Right lobe of liver (tissue), 6 donors: Measurements from ENCODE around the gene TMEM200A. TPM values are rescaled to one million over a fixed set of nuclear protein-coding genes. Genes with fewer than 3 reads are reported as not detected.

ENCODE experiments used
- ATAC-seq, 4 donors: fragments of 200-7000 bp; cut with Tn5 transposase; one replicate each; pipeline ENCODE4 v1.9.1; 2020; ENCODE audit warnings: mild to moderate bottlenecking in 4 of 4, moderate library complexity in 4 of 4
- DNase-seq, 3 donors: peaks; one replicate each; pipeline ENCODE4 v3.0.0-alpha.2; 2020
- H3K27ac ChIP-seq, 3 donors: fragments of 200-600 bp; one replicate each; pipeline ENCODE4 v1.8.0; 2022
- H3K27me3 ChIP-seq, 2 donors: fragments of 200-600 bp; one replicate each; pipeline ENCODE4 v1.8.0; 2022
- H3K36me3 ChIP-seq, 4 donors: fragments of 200-600 bp; sonication (generic) in 1 of 4; one replicate each; pipeline versions ENCODE4 v1.5.1 to v1.8.0; 2017 to 2022; ENCODE audit warnings: control low read depth in 1 of 4
- H3K4me1 ChIP-seq, 4 donors: fragments of 200-600 bp; sonication (generic) in 1 of 4; one replicate each; pipeline versions ENCODE4 v1.5.1 to v1.8.0; 2017 to 2022; ENCODE audit warnings: control low read depth in 1 of 4
- H3K4me3 ChIP-seq, 3 donors: fragments of 200-600 bp; one replicate each; pipeline ENCODE4 v1.8.0; 2022
- H3K9me3 ChIP-seq, 4 donors: fragments of 200-600 bp; sonication (generic) in 1 of 4; one replicate each; pipeline versions ENCODE4 v1.5.1 to v1.8.0; 2017 to 2022; ENCODE audit warnings: control low read depth in 1 of 4
- POLR2A ChIP-seq: fragments of 450-650 bp; IDR thresholded peaks from one replicate; pipeline ENCODE4 v1.6.1; 2017; ENCODE audit warnings: antibody characterized with exemption, mild to moderate bottlenecking
- WGBS: methylation state at CpG from one replicate; pipeline ENCODE4 v1.1.6; 2018; ENCODE audit warnings: low coverage, low lambda C conversion rate; ENCODE audit not compliant: insufficient coverage; ENCODE audit errors: missing lambda C conversion rate; 5-methylcytosine and 5-hydroxymethylcytosine counted together
- intact Hi-C, 2 donors: fragments of 100-400 bp; cut with DNase I; formaldehyde crosslinking; loops; one replicate each; pipeline versions ENCODE4 v1.11.2 to v1.14.1; 2022
- total RNA-seq, 6 experiments: library from RNA; depleted of rRNA in 2 of 6; stranded (reverse); fragments of >200 nt in 2 of 6; fragmentation: NEBNext Ultra II Directional in 3 of 6; extraction: Animal tissue kit (Norgen Biotek cat#: 25700) in 3 of 6; gene quantifications; one replicate each; pipeline versions ENCODE4 v1.1.0 to v1.2.4, GENCODE V29; 2016 to 2023
- TF ChIP-seq, protein P1 (sequence below), 4 donors: fragments of 200-600 bp in 3 of 4; fragments of 450-650 bp in 1 of 4; IDR thresholded peaks; one replicate each; pipeline versions ENCODE4 v1.5.1 to v1.8.0; 2016 to 2022; ENCODE audit warnings: antibody characterized with exemption in 4 of 4, mild to moderate bottlenecking in 2 of 4
- donor health status: DM: no; HTN: yes; CAD: no.
- donor health status: DM: no; HTN: no; CAD: no.
- donor health status: DM: no; HTN: no; CAD: no.
- donor health status: DM: no; HTN: yes; CAD: no.
- donor health status: DM: no; HTN: yes; CAD: no.

Gene TMEM200A
- total RNA-seq, 6 experiments from 2014 or later, result 0.18 to 1.5 (median 0.31) TPM; not detected in 3

DNA sequence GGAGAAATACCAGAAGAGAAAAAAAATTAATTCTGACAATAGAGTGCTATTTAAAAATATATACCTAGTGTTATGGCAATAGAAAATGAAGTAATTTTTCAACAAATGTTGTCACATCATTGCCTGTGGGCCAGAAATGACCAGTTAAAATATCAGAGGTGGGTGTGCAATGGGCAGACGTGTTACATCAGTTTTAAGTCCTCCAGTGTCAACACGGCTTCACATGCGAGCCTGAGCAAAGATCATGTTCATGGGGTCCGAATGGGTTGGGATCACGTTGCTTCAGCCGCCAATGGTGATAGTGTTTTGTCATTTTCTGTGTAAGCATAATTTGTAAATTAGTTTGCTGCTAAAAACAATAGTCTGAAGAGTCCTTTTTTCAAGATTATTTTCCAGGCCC is 27.5 kb downstream of the TMEM200A start:
- intact Hi-C loops, result no loop called here
- Histone ChIP-seq H3K27me3 (no peaks in the 10 kb centered on the region), H3K27ac (no peak overlapping the region), H3K36me3 (no peaks in the 10 kb centered on the region), H3K4me3 (no peak overlapping the region), H3K4me1 (no peaks in the 10 kb centered on the region), H3K9me3 (no peaks in the 10 kb centered on the region)
- no peak for TF ChIP-seq POLR2A
- TF ChIP-seq, protein P1, sequence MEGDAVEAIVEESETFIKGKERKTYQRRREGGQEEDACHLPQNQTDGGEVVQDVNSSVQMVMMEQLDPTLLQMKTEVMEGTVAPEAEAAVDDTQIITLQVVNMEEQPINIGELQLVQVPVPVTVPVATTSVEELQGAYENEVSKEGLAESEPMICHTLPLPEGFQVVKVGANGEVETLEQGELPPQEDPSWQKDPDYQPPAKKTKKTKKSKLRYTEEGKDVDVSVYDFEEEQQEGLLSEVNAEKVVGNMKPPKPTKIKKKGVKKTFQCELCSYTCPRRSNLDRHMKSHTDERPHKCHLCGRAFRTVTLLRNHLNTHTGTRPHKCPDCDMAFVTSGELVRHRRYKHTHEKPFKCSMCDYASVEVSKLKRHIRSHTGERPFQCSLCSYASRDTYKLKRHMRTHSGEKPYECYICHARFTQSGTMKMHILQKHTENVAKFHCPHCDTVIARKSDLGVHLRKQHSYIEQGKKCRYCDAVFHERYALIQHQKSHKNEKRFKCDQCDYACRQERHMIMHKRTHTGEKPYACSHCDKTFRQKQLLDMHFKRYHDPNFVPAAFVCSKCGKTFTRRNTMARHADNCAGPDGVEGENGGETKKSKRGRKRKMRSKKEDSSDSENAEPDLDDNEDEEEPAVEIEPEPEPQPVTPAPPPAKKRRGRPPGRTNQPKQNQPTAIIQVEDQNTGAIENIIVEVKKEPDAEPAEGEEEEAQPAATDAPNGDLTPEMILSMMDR (IDR thresholded peaks at IDR 0.05), result no peak
- DNase-seq (no peak), ATAC-seq (no peak)
- 59% methylated on average over 6 of the region's 6 CpGs for WGBS

DNA sequence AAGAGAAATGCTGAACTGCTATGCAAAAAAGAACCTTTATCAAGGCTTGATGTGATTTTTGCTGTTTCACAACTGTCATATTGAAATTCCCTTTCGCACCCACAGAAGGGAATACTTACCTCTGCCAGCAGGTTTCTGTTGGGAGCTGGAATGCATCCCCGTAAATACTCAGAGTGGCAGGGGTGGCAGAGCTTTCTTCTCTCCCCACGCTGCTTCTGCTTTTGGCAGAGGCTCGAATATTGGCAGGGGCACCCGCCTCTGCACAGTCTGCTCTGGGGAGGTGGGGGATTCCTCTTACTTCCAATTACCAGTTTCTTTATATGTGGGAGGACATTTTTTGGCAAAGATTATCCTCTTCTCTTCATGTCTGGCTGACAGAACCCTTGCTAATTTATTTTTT is 28.4 kb downstream of the TMEM200A start:
- H3K4me1 ChIP-seq, result no peaks in the 10 kb centered on the region
- 44% methylated on average over 3 of the region's 5 CpGs for WGBS
- H3K27me3 ChIP-seq, result no peaks in the 10 kb centered on the region
- DNase-seq (no peak), ATAC-seq (no peak)
- H3K36me3 ChIP-seq, result no peaks in the 10 kb centered on the region
- H3K4me3 ChIP-seq, result no peak overlapping the region
- no peaks in the 10 kb centered on the region for H3K9me3 ChIP-seq
- TF ChIP-seq, protein P1 (IDR thresholded peaks at IDR 0.05), result no peak
- TF ChIP-seq POLR2A, result no peak
- intact Hi-C loops, result no loop called here
- H3K27ac ChIP-seq, result no peak overlapping the region

DNA sequence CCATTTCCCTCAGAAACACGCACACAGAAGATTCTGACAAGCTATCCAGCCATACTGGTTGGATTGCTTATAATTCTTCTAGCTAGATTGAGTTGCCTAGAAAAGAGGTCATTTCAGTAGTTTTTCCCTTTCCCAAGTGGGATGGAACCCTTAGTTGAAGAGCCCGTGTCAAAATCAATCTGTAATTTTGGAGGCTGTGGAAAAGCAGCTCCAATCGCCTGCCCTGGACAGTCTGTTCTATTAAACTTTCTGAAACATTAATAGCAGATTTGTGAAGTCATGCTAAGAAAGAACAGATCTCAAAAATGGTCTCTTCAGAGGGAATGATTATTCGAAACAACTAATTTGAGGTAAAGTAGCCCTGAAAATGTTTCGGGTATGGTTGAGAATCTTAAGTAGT is 29.3 kb downstream of the TMEM200A start:
- no peaks in the 10 kb centered on the region for H3K27me3 ChIP-seq
- no peak overlapping the region for H3K4me3 ChIP-seq
- no peak for TF ChIP-seq POLR2A
- TF ChIP-seq, protein P1 (IDR thresholded peaks at IDR 0.05), result no peak
- DNase-seq (no peak), ATAC-seq (no peak)
- intact Hi-C loops, result no loop called here
- 79% methylated on average over 5 of the region's 5 CpGs for WGBS
- no peaks in the 10 kb centered on the region for H3K36me3 ChIP-seq
- no peak overlapping the region for H3K27ac ChIP-seq
- H3K4me1 ChIP-seq, result no peaks in the 10 kb centered on the region
- H3K9me3 ChIP-seq, result no peaks in the 10 kb centered on the region

- intact Hi-C loops, result no loop called here
- DNase-seq (no peak), ATAC-seq (no peak)
- Histone ChIP-seq H3K27ac (no peak overlapping the region), H3K27me3 (no peaks in the 10 kb centered on the region), H3K4me3 (no peak overlapping the region), H3K4me1 (no peaks in the 10 kb centered on the region), H3K9me3 (no peaks in the 10 kb centered on the region), H3K36me3 (no peaks in the 10 kb centered on the region)
- TF ChIP-seq, protein P1 (IDR thresholded peaks at IDR 0.05), result no peak
- no peak for TF ChIP-seq POLR2A
- WGBS, result 18% methylated on average over 2 of the region's 2 CpGs
Observed at GRCh38 chr6:130396722-130397121, 30.9 kb downstream of the TMEM200A start.

GRCh38 chr6:130405549-130405948 is 39.7 kb downstream of the TMEM200A start:
- H3K4me3 ChIP-seq, result no peak overlapping the region
- WGBS, result no CpG with 5 or more reads among the region's 2 CpGs
- TF ChIP-seq, protein P1 (IDR thresholded peaks at IDR 0.05), result no peak
- TF ChIP-seq POLR2A, result no peak
- intact Hi-C loops, result no loop called here
- H3K27me3 ChIP-seq, result no peaks in the 10 kb centered on the region
- ATAC-seq (no peak), DNase-seq (no peak)
- H3K9me3 ChIP-seq, result no peaks in the 10 kb centered on the region
- no peaks in the 10 kb centered on the region for H3K36me3 ChIP-seq
- H3K4me1 ChIP-seq, result no peaks in the 10 kb centered on the region
- H3K27ac ChIP-seq, result no peak overlapping the region
